GM21526 (cell line): ENCODE data around the gene SRGAP3.

Experiments used
- ATAC-seq: cut with Tn5 transposase; IDR thresholded peaks from one replicate; pipeline ENCODE4 v1.9.1; 2021; ENCODE audit warnings: moderate library complexity; ENCODE audit not compliant: unreplicated experiment, low FRiP score

The SRGAP3 gene

GRCh38 chr3:9153904-9154619, 95.4 kb downstream of the SRGAP3 start:
- no peak for ATAC-seq

- no peak for ATAC-seq
These were observed 98.2 kb downstream of the SRGAP3 start for GRCh38 chr3:9151240-9151639.

GRCh38 chr3:9149566-9149965, 99.9 kb downstream of the SRGAP3 start:
- no peak for ATAC-seq

- no peak for ATAC-seq
These were observed 101.6 kb downstream of the SRGAP3 start for GRCh38 chr3:9147896-9148266.

DNA sequence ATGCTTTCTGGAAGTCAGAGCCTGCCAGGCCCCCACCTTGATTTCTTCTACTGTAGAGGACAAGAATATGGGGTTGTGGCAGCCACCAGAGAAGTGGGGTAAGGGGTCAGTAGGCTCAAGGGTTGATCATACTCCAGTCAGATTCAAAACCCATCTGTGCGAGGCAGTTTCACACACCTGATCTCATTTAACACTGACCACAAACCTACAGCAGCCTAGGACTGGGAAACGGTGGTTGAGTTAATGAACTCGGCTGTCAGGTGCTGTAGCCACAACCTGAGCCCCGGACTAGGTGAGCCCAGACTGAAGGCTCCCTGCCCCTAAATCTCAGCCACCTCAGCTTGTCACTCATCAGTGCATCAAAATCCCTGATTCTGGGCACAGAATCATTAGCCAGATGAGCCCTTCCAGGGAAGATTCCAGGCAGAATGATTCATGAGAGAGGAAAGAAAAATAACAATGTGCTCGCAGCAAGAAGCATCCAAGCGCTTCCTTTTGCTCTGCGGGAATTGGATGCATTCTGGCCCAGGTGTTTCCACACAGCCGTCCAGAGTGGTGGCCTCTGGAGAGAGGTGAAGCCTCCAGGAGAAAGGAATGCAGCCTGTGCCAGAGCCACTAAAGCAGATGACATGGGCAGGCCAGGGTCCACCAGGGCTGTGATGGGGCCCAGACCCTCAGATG, 102.1 kb downstream of the SRGAP3 start:
- ATAC-seq = peak; percentile 72

DNA sequence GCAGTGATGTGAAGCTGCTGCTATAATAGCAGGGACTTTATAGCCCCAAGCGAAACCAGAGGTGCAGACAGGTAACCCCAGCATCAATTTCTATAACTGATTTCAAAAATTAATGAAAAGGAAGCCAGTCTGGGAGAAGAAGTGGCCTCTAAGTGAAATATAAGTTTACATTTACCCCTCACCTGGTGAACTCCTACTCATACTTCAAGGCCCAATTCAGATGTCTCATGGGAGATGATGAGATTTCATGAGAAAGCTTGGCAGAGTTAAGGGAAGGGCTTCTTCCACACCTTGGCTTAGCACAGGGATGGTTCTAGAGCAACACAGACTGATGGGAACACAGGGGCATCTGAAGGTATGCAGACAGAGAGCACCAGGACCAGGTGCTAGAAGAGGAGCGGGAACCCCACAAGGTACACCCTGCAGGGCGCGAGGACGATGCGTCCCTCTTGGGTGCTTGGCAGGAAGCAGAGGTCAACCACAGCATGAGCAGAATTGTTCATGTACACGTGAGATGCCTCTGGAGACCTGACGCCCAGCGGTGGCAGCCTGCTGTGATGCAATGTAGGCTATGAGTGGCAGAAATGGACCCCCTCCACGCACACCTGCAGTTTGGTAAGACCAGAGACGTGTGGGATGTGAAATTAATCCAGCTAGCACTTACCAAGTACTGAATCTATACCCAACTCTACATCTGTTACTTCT, 102.9 kb downstream of the SRGAP3 start:
- peak; percentile 39 for ATAC-seq

GRCh38 chr3:9143184-9143583, 106.3 kb downstream of the SRGAP3 start:
- ATAC-seq = no peak

- ATAC-seq = no peak
These were observed 107.1 kb downstream of the SRGAP3 start for GRCh38 chr3:9142362-9142761.

- ATAC-seq = no peak
These were observed 107.5 kb downstream of the SRGAP3 start for GRCh38 chr3:9141928-9142289.

- no peak for ATAC-seq
These were observed 110.1 kb downstream of the SRGAP3 start for GRCh38 chr3:9139366-9139765.

GRCh38 chr3:9137676-9138075, 111.8 kb downstream of the SRGAP3 start:
- no peak for ATAC-seq

DNA sequence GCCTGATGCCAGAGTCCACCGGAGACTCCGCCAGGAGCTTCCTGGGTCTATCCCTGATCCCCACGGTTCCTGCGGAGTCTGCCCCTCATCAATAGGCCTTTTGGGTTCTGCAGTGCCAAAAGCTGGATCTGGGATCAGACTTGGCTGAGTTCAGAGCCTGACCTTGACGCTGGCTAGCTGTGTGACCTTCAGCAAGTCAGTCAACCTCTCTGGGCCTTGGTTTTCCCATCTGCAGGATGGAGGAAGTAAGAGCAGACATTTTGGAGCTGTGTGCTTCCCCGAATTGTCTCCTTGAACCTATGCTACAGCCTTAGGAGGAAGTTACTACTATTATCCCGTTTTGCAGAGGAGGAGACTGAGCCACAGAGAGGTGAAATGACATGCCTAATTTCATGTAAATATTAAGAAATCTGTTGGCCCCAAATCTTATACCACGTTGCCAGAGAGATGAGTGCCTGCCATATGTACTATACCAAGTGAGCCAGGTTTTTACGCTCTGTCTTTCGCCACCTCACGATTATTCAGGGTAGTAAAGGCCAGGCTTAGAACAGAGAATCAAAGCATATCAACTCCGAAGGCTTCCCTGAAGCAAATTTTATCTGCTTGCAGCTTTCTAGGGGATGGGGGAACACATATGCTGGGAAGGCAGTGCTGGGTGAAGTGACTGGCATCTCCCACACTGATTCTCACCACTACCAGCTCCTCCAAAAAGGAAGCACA, 112.5 kb downstream of the SRGAP3 start:
- no peak for ATAC-seq

DNA sequence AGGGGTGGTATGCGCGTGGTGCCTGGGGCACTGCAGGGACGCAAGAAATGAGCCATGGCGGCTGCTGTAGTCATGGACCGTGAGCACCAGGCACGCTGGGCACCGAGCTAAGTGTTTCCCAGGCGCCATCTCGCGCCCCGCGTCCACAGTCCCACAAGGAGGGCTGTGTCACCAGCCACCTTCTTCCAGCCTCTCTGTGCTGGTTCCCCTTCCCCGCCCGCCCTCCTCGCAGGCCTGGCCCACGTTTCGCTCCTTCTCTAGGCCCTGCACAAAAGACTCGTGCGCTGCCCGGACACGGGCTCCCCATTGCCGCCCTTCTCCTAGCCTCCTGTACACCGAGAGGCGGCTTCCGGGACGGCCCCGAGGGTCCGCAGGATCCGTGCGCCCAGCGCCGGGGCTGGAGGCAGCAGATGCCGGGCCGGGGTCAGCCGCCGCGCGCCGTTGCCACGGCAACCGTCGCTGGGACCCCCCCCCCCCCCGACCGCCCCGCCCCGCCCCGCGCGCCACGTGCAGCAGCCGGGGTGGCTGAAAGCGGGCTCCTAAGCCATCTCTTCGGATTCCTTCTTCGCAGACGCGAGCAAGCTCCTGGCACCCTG, 113.4 kb downstream of the SRGAP3 start:
- ATAC-seq = no peak

- ATAC-seq = no peak
These were observed 113.9 kb downstream of the SRGAP3 start for GRCh38 chr3:9135526-9135925.

DNA sequence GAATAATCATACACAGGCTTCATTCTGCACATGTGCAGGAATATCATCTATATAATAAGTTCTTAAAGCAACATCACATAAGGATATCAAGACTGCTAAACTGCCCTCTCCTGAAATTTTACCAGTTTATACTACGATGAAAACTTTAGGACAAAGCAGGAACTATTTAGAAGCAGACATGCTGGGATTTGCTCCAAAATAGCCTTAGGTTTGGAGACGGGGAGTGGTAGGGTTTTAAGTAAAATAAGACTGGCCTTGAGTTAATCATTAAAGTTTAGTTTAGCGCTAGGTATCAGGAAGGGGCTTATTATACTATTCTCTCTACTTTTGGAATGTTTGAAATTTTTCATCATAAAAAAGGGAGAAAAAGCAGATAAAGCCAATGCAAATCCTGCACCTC, 115.8 kb downstream of the SRGAP3 start:
- no peak for ATAC-seq

DNA sequence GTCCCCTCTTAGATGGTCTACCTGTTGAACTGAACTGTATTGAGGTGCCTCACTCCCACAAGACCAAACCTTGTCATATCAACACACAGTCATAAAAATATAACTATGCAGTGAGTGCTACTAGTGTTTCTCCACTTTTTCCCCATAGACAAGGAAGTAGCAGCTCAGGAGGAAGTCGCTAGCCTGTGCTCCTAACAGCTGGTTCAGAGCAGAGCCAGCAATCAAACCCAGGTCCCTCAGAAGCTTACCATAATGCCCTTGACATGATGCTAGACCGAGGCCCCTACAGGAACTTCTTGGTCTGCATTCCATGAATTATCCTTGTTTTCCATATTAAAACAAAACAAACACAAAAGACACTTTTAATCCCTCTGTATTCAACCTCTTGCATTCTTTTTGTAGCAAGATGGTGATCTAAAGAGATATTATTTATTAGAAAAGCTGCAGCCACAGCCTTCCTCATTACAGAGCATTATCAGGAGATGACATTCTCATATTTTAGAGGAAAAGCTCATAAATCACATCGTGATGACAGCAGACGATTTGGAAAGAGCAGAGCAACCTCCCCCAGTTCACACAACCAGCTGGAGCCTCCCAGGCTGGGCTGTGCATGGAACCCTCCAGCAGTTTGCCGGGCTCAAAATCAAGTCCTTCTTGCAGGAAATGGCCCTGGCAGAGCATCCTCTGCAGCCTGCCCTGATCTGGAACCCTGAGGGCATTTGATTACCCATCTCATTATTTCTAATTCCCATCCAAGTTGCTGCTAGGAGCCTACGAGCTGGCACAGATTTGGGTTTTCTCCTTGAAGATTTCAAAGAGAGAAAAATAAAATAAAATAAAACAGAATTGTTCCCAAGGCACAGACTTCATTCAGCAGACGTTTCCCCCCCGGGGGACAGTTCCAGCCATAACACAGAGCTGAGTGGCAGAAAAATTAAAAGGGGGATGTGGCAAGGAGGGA, 118.8 kb downstream of the SRGAP3 start:
- no peak for ATAC-seq

DNA sequence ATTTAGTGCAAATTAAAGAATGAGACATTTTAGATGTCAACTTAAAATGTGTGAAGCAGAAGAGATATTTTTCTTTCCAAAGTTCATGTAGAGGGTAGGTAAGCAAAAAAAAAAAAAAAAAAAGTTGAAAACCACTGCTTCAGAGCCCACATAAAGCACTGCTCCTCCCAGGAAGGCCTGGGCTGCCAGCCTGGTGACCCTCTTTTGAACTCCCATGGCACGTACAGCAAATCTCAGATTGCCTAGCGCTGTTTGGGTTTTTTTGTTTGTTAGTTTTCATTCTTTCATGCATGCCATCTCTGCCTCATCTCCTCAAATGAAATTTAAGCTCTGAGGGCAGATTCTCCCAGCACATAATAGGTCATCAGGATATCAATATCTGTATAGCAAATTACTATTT, 120.1 kb downstream of the SRGAP3 start:
- ATAC-seq = no peak

DNA sequence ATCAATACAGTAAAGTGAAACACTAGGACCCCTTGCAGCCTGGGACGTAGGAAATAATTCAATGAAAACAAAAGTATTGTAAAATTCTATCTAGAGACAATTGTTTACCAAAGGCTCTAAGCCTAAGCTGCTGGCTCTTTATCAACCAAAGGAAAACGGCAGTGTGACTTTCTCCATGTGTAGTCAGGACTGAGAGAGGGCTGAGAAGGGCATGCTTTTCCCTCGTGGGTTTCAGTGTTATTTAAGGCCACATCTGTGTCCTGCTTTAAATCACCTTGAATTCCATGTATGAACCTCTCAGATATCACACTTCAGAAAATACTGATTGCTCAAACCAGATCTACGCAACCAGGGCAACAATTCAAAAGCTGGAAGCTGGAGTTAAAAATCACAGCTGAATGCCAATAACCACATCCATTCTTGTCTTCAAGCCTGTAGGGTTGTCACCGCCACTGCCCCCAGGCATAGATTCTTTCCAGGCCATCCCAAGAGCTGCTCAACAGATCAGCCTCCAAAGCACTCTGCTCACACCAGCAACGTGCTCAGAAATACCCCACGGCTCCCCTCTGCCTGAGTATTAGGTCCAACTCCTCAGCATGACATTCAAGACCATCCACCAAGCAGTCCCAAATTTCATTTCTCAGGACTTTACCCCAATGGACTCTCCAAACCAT, 124.0 kb downstream of the SRGAP3 start:
- ATAC-seq = no peak

GRCh38 chr3:9124730-9125129, 124.7 kb downstream of the SRGAP3 start:
- ATAC-seq = no peak
